Right cardiac atrium (tissue), 5 donors: ENCODE measurements around the gene GAMT. TPM values are rescaled to one million over a fixed set of nuclear protein-coding genes. Genes with fewer than 3 reads are reported as not detected.

ENCODE experiments used
- ATAC-seq, 2 donors: fragments of 200-7000 bp; cut with Tn5 transposase; one replicate each; pipeline versions ENCODE4 v1.8.0 to v1.9.1; 2020; ENCODE audit warnings: moderate library complexity in 2 of 2, mild to moderate bottlenecking in 1 of 2
- DNase-seq, 3 donors: peaks; one replicate each; pipeline ENCODE4 v3.0.0-alpha.2; 2020
- H3K27ac ChIP-seq: one replicate; pipeline ENCODE4 v1.5.1; 2013; ENCODE audit warnings: mild to moderate bottlenecking, low read length, control low read depth, moderate library complexity
- H3K27me3 ChIP-seq: one replicate; pipeline ENCODE4 v1.6.1; 2013; ENCODE audit not compliant: control insufficient read depth, insufficient read depth
- H3K4me1 ChIP-seq: one replicate; pipeline ENCODE4 v1.6.1; 2013; ENCODE audit warnings: low read length; ENCODE audit not compliant: control insufficient read depth, insufficient read depth
- H3K4me3 ChIP-seq: one replicate; pipeline ENCODE4 v1.5.1; 2013; ENCODE audit warnings: low read length, control low read depth
- H3K9me3 ChIP-seq: one replicate; pipeline ENCODE4 v1.6.1; 2013; ENCODE audit warnings: low read length; ENCODE audit not compliant: control insufficient read depth
- WGBS: extraction: QIAGEN DNeasy Blood & Tissue Kit; methylation state at CpG from one replicate; pipeline ENCODE4 v1.1.7; 2013; 5-methylcytosine and 5-hydroxymethylcytosine counted together
- intact Hi-C, 4 donors: fragments of 100-400 bp; cut with DNase I; formaldehyde crosslinking; loops; one replicate each; pipeline versions ENCODE4 v1.11.0 to v1.14.0; 2022 to 2023
- polyA plus RNA-seq: library from polyadenylated mRNA; stranded (reverse); fragments of 200-250 nt; gene quantifications from one replicate; pipeline ENCODE4 v1.2.3, GENCODE V29; 2013
- total RNA-seq, 4 donors: library from RNA; stranded (reverse); fragmentation: NEBNext Ultra II Directional; extraction: Animal tissue kit (Norgen Biotek cat#: 25700); gene quantifications; one replicate each; pipeline ENCODE4 v1.2.1, GENCODE V29; 2021
- donor health status: healthy with polysubstance abuse.
- donor health status: DM: no; HTN: yes; CAD: no.
- donor health status: DM: no; HTN: no; CAD: no.
- donor health status: DM: no; HTN: yes; CAD: no; lungs with severe emphysema.
- donor health status: DM: yes; HTN: yes; CAD: no.

Gene GAMT
- total and polyA plus RNA-seq, 5 donors = 49.2 to 124 (median 69.2) TPM

GRCh38 chr19:1379126-1379905 is 22.0 kb downstream of the GAMT start:
- peak in 2 of 3 donors; percentile 20 to 52 for DNase-seq
- H3K27ac ChIP-seq = no peak overlapping the region
- H3K4me1 ChIP-seq = no peaks in the 10 kb centered on the region
- WGBS = 81% methylated on average over 27 of the region's 27 CpGs
- ATAC-seq = no peak
- H3K9me3 ChIP-seq = no peaks in the 10 kb centered on the region
- H3K27me3 ChIP-seq = no peaks in the 10 kb centered on the region
- intact Hi-C loops = loop anchor here in 1 of 4 donors (10.0 kb wide), 1 partner anchor 95 kb away; the partner anchor contains the start of gene EFNA2
- no peak overlapping the region for H3K4me3 ChIP-seq

- no peaks in the 10 kb centered on the region for H3K27me3 ChIP-seq
- intact Hi-C loops = loop anchor here in 1 of 4 donors (10.0 kb wide), 1 partner anchor 93 kb away; the partner anchor contains the start of gene EFNA2
- no peaks in the 10 kb centered on the region for H3K4me1 ChIP-seq
- H3K9me3 ChIP-seq = no peaks in the 10 kb centered on the region
- WGBS = 86% methylated on average over 33 of the region's 33 CpGs
- ATAC-seq = peak; percentile 3 to 31
- no peak overlapping the region for H3K4me3 ChIP-seq
- peak in 2 of 3 donors; percentile 58 to 67 for DNase-seq
- no peak overlapping the region for H3K27ac ChIP-seq
These were observed 23.2 kb downstream of the GAMT start for GRCh38 chr19:1377965-1378785.

GRCh38 chr19:1377176-1377964 is 24.0 kb downstream of the GAMT start:
- Histone ChIP-seq H3K4me1 (no peaks in the 10 kb centered on the region), H3K27me3 (no peaks in the 10 kb centered on the region), H3K4me3 (no peak overlapping the region), H3K9me3 (no peaks in the 10 kb centered on the region), H3K27ac (no peak overlapping the region)
- DNase-seq = peak in 2 of 3 donors; percentile 57 to 61
- intact Hi-C loops = loop anchor here in 1 of 4 donors (10.0 kb wide), 1 partner anchor 93 kb away; the partner anchor contains the start of gene EFNA2
- WGBS = 95% methylated on average over 43 of the region's 43 CpGs
- no peak for ATAC-seq

GRCh38 chr19:1376415-1376805 is 24.9 kb downstream of the GAMT start:
- Histone ChIP-seq H3K9me3 (no peaks in the 10 kb centered on the region), H3K4me1 (no peaks in the 10 kb centered on the region), H3K27ac (no peak overlapping the region), H3K27me3 (no peaks in the 10 kb centered on the region), H3K4me3 (no peak overlapping the region)
- no peak for ATAC-seq
- peak in 2 of 3 donors; percentile 42 to 55 for DNase-seq
- 95% methylated on average over 17 of the region's 17 CpGs for WGBS
- intact Hi-C loops = loop anchor here in 1 of 4 donors (10.0 kb wide), 1 partner anchor 92 kb away; the partner anchor contains the start of gene EFNA2

- peak in 2 of 3 donors; percentile 52 to 61 for DNase-seq
- peak overlapping the region; percentile 54 for H3K27ac ChIP-seq
- no peaks in the 10 kb centered on the region for H3K27me3 ChIP-seq
- no peaks in the 10 kb centered on the region for H3K9me3 ChIP-seq
- no peaks in the 10 kb centered on the region for H3K4me1 ChIP-seq
- no peak for ATAC-seq
- no peak overlapping the region for H3K4me3 ChIP-seq
- intact Hi-C loops = loop anchor here in 1 of 4 donors (10.0 kb wide), 1 partner anchor 89 kb away; the partner anchor contains the start of gene EFNA2
- 66% methylated on average over 12 of the region's 12 CpGs for WGBS
These were observed 27.1 kb downstream of the GAMT start for GRCh38 chr19:1374250-1374577.

- DNase-seq = peak; percentile 77 to 91 (median 91)
- 49% methylated on average over 22 of the region's 22 CpGs for WGBS
- no peak overlapping the region for H3K4me3 ChIP-seq
- intact Hi-C loops = loop anchor here in 1 of 4 donors (10.0 kb wide), 1 partner anchor 89 kb away; the partner anchor contains the start of gene EFNA2
- no peaks in the 10 kb centered on the region for H3K9me3 ChIP-seq
- H3K27me3 ChIP-seq = no peaks in the 10 kb centered on the region
- H3K27ac ChIP-seq = peak overlapping the region; percentile 54
- no peaks in the 10 kb centered on the region for H3K4me1 ChIP-seq
- peak; percentile 60 to 68 for ATAC-seq
These were observed 27.6 kb downstream of the GAMT start for GRCh38 chr19:1373534-1374249.

- DNase-seq (peak in 2 of 3 donors; percentile 37 to 51), ATAC-seq (no peak)
- peak overlapping the region; percentile 54 for H3K27ac ChIP-seq
- H3K4me3 ChIP-seq = no peak overlapping the region
- H3K4me1 ChIP-seq = no peaks in the 10 kb centered on the region
- 60% methylated on average over 20 of the region's 20 CpGs for WGBS
- H3K9me3 ChIP-seq = no peaks in the 10 kb centered on the region
- intact Hi-C loops = loop anchor here in 1 of 4 donors (10.0 kb wide), 1 partner anchor 88 kb away; the partner anchor contains the start of gene EFNA2
- H3K27me3 ChIP-seq = no peaks in the 10 kb centered on the region
These were observed 28.3 kb downstream of the GAMT start for GRCh38 chr19:1373042-1373533.

GRCh38 chr19:1370579-1371361 is 30.6 kb downstream of the GAMT start:
- intact Hi-C loops = loop anchor here in 1 of 4 donors (10.0 kb wide), 1 partner anchor 86 kb away; the partner anchor contains the start of gene EFNA2
- Histone ChIP-seq H3K9me3 (no peaks in the 10 kb centered on the region), H3K4me1 (no peaks in the 10 kb centered on the region), H3K4me3 (no peak overlapping the region), H3K27ac (no peak overlapping the region), H3K27me3 (no peaks in the 10 kb centered on the region)
- ATAC-seq = peak; percentile 23
- 81% methylated on average over 52 of the region's 52 CpGs for WGBS
- DNase-seq = peak in 2 of 3 donors; percentile 50 to 61

- Histone ChIP-seq H3K9me3 (no peaks in the 10 kb centered on the region), H3K4me3 (no peak overlapping the region), H3K4me1 (no peaks in the 10 kb centered on the region), H3K27me3 (no peaks in the 10 kb centered on the region), H3K27ac (no peak overlapping the region)
- no peak for DNase-seq
- ATAC-seq = no peak
- intact Hi-C loops = no loop called here
- WGBS = 95% methylated on average over 18 of the region's 18 CpGs
These were observed 32.0 kb downstream of the GAMT start for GRCh38 chr19:1369214-1369805.
